ENCODE measurements around the gene HOXD3. TPM values are rescaled to one million over a fixed set of nuclear protein-coding genes. Genes with fewer than 3 reads are reported as not detected.

The HOXD3 gene
- total RNA-seq, 2 experiments from 2014 or later = not detected

DNA sequence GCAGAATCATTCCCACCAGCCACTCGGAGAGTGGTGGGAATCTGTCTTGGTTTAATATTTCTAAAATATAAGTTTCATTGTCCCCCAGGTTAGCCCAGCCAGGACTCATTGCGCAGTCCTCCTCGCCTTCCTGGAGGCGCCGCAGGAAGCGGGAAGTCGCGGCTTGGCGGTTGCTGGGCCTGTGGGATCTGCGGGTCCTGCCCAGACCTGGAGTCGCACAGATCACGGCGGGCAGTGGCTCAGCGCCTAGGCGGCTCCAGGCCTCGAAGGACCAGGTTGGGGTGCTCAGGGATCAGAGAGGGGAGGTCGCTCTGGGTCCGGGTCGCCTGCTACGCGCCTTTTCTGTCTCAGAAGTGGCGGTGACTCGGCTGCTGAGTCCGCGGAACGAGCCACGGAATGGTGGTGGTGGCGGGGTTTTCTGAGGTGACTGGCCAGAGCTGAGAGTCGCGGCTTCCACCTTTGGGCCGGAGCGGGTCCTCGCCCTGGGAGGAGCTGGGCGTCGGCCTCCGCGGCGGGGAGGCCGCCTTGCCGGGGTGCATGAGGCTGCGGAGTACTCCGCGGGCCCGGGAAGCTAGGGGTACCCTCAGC is 2.6 kb downstream of the HOXD3 start:
- BruUV-seq (replicated peaks) = no TSS peak
- Histone ChIP-seq H3K4me2 (ENCODE audit: low read length) (no peak overlapping the region), H3K9me3 (ENCODE audit: low read length) (no peaks in the 10 kb centered on the region), H3K4me1 (ENCODE audit: insufficient read depth, low read length, poor library complexity, severe bottlenecking) (no peaks in the 10 kb centered on the region), H3K79me2 (ENCODE audit: insufficient read depth, low read depth, low read length) (no peaks in the 10 kb centered on the region), H3K4me3 (ENCODE audit: low read depth, low read length, poor library complexity, severe bottlenecking) (no peak overlapping the region), H3K27ac (ENCODE audit: low read depth, low read length, poor library complexity, severe bottlenecking) (no peak overlapping the region), H3K36me3 (ENCODE audit: insufficient read depth, low read length) (no peaks in the 10 kb centered on the region), H4K20me1 (ENCODE audit: insufficient read depth, low read length) (no peaks in the 10 kb centered on the region), H3K9me2 (ENCODE audit: insufficient read depth, low read length) (no peaks in the 10 kb centered on the region), H2AFZ (ENCODE audit: low read length) (no peak overlapping the region)
- no peak for TF ChIP-seq EZH2phosphoT487 (IDR thresholded peaks at IDR 0.05; ENCODE audit: borderline replicate concordance, low read depth, low read length)
- TF ChIP-seq, protein P1, sequence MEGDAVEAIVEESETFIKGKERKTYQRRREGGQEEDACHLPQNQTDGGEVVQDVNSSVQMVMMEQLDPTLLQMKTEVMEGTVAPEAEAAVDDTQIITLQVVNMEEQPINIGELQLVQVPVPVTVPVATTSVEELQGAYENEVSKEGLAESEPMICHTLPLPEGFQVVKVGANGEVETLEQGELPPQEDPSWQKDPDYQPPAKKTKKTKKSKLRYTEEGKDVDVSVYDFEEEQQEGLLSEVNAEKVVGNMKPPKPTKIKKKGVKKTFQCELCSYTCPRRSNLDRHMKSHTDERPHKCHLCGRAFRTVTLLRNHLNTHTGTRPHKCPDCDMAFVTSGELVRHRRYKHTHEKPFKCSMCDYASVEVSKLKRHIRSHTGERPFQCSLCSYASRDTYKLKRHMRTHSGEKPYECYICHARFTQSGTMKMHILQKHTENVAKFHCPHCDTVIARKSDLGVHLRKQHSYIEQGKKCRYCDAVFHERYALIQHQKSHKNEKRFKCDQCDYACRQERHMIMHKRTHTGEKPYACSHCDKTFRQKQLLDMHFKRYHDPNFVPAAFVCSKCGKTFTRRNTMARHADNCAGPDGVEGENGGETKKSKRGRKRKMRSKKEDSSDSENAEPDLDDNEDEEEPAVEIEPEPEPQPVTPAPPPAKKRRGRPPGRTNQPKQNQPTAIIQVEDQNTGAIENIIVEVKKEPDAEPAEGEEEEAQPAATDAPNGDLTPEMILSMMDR (conservative IDR thresholded peaks at IDR 0.05; ENCODE audit: low read length) = no peak
- POLR2A ChIA-PET = no interaction called here
- intact Hi-C loops (cut with micrococcal nuclease; ENCODE audit: unreplicated experiment) = no loop called here
- CTCF ChIA-PET (ENCODE audit: unreplicated experiment) = no interaction called here
- DNase-seq (ENCODE audit: low spot score) = no peak

GRCh38 chr2:176160251-176160985 is 3.3 kb downstream of the HOXD3 start:
- Histone ChIP-seq H2AFZ (ENCODE audit: low read length) (no peak overlapping the region), H3K27ac (ENCODE audit: low read depth, low read length, poor library complexity, severe bottlenecking) (no peak overlapping the region), H3K9me2 (ENCODE audit: insufficient read depth, low read length) (no peaks in the 10 kb centered on the region), H3K4me1 (ENCODE audit: insufficient read depth, low read length, poor library complexity, severe bottlenecking) (no peaks in the 10 kb centered on the region), H3K36me3 (ENCODE audit: insufficient read depth, low read length) (no peaks in the 10 kb centered on the region), H3K4me2 (ENCODE audit: low read length) (no peak overlapping the region), H3K79me2 (ENCODE audit: insufficient read depth, low read depth, low read length) (no peaks in the 10 kb centered on the region), H3K9me3 (ENCODE audit: low read length) (no peaks in the 10 kb centered on the region), H4K20me1 (ENCODE audit: insufficient read depth, low read length) (no peaks in the 10 kb centered on the region), H3K4me3 (ENCODE audit: low read depth, low read length, poor library complexity, severe bottlenecking) (no peak overlapping the region)
- ChIA-PET POLR2A (interaction anchor here (0.7 kb wide), 1 partner anchor 474 kb away, joined by 3 read pairs; no protein-coding TSS in a partner anchor), CTCF (ENCODE audit: unreplicated experiment) (no interaction called here)
- BruUV-seq (replicated peaks) = no TSS peak
- DNase-seq (ENCODE audit: low spot score) = no peak
- intact Hi-C loops (cut with micrococcal nuclease; ENCODE audit: unreplicated experiment) = no loop called here
- TF ChIP-seq, protein P1 (conservative IDR thresholded peaks at IDR 0.05; ENCODE audit: low read length) = no peak
- TF ChIP-seq EZH2phosphoT487 (IDR thresholded peaks at IDR 0.05; ENCODE audit: borderline replicate concordance, low read depth, low read length) = no peak

Data from OCI-LY7 (cell line).